ENCODE data around the gene SORBS1.

DNA sequence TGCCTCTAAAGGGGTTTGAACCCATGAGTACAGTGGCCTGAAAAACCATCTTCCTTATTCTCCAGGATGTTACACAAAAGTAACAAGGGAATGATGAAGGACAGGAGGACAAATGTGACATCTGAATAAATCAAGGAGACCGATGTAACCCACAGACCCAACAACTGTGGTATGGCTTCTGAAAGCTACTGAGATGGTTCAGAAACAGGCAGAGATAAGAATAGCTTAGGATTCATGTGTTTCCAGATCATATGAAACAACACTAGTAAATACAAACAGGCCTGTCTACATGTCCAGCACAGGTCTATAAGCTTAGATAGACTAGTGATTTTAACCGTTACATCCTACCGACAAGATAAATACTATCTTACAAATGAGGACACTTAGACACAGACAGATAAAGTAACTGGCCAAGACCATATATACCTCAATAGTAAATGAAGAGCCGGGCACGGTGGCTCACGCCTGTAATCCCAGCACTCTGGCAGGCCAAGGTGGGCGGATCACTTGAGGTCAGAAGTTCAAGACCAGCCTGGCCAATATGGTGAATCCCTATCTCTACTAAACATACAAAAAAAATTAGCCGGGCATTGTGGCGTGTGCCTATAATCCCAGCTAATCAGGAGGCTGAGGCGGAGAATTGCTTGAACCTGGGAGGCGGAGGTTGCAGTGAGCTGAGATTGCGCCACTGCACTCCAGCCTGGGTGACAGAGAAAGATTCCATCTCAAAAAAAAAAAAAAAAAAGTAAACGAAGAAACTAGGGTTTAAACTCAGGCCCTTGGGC is 88.7 kb downstream of the SORBS1 start:
- TF ChIP-seq, protein P1, sequence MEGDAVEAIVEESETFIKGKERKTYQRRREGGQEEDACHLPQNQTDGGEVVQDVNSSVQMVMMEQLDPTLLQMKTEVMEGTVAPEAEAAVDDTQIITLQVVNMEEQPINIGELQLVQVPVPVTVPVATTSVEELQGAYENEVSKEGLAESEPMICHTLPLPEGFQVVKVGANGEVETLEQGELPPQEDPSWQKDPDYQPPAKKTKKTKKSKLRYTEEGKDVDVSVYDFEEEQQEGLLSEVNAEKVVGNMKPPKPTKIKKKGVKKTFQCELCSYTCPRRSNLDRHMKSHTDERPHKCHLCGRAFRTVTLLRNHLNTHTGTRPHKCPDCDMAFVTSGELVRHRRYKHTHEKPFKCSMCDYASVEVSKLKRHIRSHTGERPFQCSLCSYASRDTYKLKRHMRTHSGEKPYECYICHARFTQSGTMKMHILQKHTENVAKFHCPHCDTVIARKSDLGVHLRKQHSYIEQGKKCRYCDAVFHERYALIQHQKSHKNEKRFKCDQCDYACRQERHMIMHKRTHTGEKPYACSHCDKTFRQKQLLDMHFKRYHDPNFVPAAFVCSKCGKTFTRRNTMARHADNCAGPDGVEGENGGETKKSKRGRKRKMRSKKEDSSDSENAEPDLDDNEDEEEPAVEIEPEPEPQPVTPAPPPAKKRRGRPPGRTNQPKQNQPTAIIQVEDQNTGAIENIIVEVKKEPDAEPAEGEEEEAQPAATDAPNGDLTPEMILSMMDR (IDR thresholded peaks at IDR 0.05), result no peak
- TF ChIP-seq POLR2A (IDR thresholded peaks at IDR 0.05), result no peak
